ENCODE results near the gene DNAH3. TPM values are rescaled to one million over a fixed set of nuclear protein-coding genes. Genes with fewer than 3 reads are reported as not detected.

The DNAH3 gene
- total and polyA plus RNA-seq, 2 experiments from 2014 or later = 0.70 to 1.3 TPM

- Histone ChIP-seq H4K20me1 (replicated peaks; ENCODE audit: insufficient read depth) (no peaks in the 10 kb centered on the region), H3K4me1 (ENCODE audit: insufficient read depth) (peaks cover 28% of the 10 kb centered on the region), H3F3A (replicated peaks; ENCODE audit: low read depth) (no peaks in the 10 kb centered on the region), H3K9me2 (ENCODE audit: insufficient read depth) (no peaks in the 10 kb centered on the region), H3K4me2 (no peak overlapping the region), H3K4me3 (no peak overlapping the region), H2AFZ (no peak overlapping the region), H3K79me2 (replicated peaks; ENCODE audit: insufficient read depth) (peaks cover 31% of the 10 kb centered on the region), H3K27me3 (ENCODE audit: insufficient read depth) (no peaks in the 10 kb centered on the region), H3K27ac (ENCODE audit: low read depth) (no peak overlapping the region), H3K36me3 (ENCODE audit: insufficient read depth) (no peaks in the 10 kb centered on the region)
- Mint-ChIP-seq H3K27me3 (ENCODE audit: insufficient read depth, low read depth, poor library complexity) (peaks cover 2% of the 10 kb centered on the region), H3K4me3 (no peak overlapping the region), H3K9me3 (no peaks in the 10 kb centered on the region), H3K4me1 (peaks cover 30% of the 10 kb centered on the region), H3K27ac (no peak overlapping the region), H3K36me3 (ENCODE audit: low read depth) (peaks cover 9% of the 10 kb centered on the region; the same call in 2 of the 3 replicates)
- TF ChIP-seq ZNF462 (CRISPR knock-in tag; IDR thresholded peaks at IDR 0.05) (no peak), NANOG (IDR thresholded peaks at IDR 0.05; ENCODE audit: borderline replicate concordance) (no peak), EZH2 (IDR thresholded peaks at IDR 0.05; ENCODE audit: low read depth, unreplicated experiment) (no peak), ZNF331 (CRISPR knock-in tag; IDR thresholded peaks at IDR 0.05; ENCODE audit: low read depth) (no peak), CTCF (conservative IDR thresholded peaks at IDR 0.05; ENCODE audit: low read depth in 2 of 2) (no peak), STAT1 (IDR thresholded peaks at IDR 0.05; ENCODE audit: unreplicated experiment) (no peak), POLR2AphosphoS5 (IDR thresholded peaks at IDR 0.05; ENCODE audit: low read depth) (no peak), ZNF114 (CRISPR knock-in tag; IDR thresholded peaks at IDR 0.05) (no peak), JUNB (IDR thresholded peaks at IDR 0.05; ENCODE audit: unreplicated experiment) (no peak), ETS1 (IDR thresholded peaks at IDR 0.05) (no peak), REST (IDR thresholded peaks at IDR 0.05; ENCODE audit: unreplicated experiment) (no peak), CREB1 (CRISPR knock-in tag; IDR thresholded peaks at IDR 0.05; ENCODE audit: low read depth) (no peak), EZH2phosphoT487 (IDR thresholded peaks at IDR 0.05; ENCODE audit: unreplicated experiment) (no peak)
- no peak for ATAC-seq
- no peak for DNase-seq (ENCODE audit: low spot score)
Observed at GRCh38 chr16:20906341-20907255, 244.0 kb downstream of the DNAH3 start.

Measured in GM23338 (cell line).